Measurements from ENCODE around the gene SYT7.

The SYT7 gene

DNA sequence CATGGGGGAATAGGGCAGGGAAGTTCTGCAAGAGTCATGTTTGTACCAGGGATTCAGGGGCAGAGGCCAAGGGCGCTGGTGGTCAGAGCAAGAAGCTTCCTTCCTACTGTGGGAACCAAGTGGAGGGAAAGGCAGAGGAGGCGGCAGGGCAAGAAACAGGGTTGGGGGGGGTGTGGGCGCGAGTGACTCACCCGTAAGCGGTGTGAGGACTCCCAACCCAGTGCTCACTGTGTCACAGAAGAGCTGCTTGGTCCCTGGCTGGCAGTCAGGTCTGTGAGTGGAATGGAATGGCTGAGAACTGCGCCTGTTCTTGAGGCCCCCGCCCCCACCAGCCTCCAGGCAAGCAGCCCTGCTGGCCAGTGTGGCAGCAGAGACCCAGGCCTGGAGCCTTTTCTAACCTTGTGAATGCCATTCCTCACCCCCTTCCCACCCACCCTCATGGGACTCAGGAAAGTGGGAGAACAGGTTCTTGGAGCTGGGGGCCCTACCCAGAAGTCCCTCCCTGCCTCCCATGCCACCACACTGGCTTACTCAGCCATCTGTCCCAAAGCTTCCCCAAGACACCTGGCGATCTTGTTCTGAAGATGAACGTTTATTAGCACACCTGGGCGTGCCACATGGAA, 67.6 kb downstream of the SYT7 start:
- no peak for DNase-seq

DNA sequence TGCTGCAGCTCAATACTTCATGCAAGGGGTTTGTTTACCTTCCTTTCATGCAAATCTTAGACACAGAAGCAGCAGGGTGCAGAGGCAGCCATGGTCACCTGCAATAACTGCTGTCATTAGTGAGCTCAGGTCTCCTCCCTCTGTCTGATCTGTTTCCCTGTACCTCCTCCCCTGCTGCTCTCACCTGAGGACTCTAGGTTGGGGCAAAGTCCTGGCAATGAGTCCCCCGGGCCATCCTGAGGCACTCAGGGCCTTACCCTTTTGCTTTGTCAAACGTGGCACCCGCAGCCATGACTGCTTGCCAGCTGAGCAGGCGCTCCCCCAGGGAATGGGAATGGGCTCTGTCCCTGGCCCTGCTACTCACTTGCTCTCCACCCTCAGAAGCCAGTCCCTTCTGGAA, 68.4 kb downstream of the SYT7 start:
- DNase-seq = no peak

DNA sequence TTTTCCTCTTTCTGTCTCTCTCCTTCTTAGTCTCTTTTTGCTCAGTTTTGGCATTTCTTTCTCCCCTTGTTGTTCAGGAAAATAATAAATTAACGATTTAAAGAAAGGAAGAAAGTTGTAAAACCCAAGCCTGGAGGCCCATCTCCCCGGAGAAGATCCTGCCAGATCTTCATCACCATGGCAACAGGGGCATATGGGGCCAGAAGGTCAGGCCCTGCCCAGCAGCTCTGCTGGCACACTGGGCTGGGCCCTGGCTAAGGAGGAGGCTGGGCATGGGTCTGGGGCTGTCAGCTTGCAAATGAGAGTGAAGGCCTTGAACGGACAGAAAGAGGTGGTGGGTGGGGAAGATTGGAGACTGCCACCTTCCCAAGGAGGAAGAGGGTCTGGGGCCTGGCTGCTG, 69.5 kb downstream of the SYT7 start:
- DNase-seq = no peak

DNA sequence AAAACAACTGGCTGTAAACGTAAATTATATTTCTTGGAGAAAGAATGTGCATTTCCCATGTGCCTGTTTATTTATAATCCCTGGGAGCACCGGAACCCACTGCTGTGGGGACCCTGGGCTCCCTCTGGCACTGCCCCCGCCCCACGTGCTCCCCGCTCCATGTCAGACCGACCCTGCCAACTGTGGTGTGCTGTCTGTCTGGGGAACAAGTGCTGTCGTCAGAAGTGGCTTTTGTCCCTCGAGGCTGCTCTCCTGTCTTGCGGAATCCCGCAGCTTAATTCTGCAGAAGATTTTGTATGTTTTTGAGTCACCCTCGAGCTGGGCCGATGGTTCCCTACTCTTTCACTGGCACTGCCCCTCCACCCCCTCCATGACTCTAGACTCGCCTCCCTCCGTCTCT, 69.9 kb downstream of the SYT7 start:
- no peak for DNase-seq

DNA sequence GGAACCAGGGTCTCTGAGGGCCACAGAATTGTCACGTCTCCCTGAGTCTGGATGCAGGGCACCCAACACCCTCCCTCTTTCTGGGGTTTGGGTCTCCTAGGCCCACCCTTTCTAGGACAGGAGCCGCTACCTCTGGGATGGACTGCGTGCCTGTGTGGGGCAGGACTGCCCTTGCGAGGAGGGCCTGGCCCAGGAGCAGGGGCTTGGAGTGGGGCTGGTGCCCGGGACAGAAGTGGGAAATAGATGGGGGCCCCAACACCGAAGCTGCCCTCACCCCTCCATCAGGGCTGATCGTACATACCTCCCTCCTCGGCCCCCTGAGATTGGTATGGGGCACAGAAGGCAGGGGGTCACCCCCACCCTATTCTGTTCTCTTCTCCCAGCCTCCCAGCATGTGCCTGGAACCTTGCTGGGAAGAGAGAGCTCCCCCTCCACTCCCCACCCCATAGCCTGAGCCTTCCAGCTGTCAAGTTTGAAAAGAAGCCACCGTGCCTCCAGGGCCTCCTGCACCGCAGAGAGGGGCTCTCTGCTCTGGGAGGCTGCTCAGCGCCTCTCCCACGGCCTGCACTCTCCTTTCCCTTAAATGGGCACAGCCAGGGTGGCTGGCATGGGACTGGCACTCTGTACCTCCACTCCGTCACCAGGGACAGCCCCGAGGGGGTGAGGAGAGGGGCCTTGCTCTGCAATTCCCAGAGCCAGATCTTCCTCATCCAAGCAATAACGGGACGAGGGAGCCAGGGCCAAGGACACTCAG, 70.5 kb downstream of the SYT7 start:
- no peak for DNase-seq

DNA sequence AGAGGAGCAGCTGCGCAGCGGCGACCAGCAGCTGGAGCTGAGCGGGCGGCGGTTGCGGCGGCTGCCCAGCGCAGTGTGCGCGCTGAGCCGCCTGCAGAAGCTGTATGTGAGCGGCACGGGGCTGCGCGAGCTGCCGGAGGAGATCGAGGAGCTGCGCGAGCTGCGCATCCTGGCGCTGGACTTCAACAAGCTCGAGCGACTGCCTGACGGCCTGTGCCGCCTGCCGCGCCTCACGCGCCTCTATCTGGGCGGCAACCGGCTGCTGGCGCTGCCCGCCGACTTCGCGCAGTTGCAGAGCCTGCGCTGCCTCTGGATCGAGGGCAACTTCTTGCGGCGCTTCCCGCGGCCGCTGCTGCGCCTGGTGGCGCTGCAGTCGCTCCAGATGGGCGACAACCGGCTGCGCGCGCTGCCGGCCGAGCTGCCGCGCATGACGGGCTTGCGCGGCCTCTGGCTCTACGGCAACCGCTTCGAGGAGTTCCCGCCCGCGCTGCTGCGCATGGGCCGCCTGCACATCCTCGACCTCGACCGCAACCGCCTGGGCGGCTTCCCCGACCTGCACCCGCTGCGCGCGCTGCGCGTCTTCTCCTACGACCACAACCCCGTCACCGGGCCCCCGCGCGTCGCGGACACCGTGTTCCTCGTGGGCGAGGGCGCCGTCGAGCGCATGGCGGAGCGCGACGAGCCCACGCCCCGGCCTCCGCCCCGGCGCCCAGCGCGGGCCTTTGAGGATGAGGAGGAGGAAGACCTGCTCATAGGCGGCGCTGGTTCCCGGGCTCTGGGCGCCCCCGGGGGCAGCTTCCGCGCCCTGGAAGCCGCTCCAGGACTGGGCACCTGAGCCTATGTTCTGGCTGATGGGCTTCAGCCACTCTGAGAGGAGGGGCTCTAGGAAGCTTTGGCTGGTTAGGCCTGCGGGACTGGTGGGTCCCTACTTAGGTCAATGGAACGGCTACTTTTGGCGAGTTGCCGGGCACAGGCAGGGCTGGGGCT, 71.5 kb downstream of the SYT7 start:
- peak; percentile 83 for DNase-seq

DNA sequence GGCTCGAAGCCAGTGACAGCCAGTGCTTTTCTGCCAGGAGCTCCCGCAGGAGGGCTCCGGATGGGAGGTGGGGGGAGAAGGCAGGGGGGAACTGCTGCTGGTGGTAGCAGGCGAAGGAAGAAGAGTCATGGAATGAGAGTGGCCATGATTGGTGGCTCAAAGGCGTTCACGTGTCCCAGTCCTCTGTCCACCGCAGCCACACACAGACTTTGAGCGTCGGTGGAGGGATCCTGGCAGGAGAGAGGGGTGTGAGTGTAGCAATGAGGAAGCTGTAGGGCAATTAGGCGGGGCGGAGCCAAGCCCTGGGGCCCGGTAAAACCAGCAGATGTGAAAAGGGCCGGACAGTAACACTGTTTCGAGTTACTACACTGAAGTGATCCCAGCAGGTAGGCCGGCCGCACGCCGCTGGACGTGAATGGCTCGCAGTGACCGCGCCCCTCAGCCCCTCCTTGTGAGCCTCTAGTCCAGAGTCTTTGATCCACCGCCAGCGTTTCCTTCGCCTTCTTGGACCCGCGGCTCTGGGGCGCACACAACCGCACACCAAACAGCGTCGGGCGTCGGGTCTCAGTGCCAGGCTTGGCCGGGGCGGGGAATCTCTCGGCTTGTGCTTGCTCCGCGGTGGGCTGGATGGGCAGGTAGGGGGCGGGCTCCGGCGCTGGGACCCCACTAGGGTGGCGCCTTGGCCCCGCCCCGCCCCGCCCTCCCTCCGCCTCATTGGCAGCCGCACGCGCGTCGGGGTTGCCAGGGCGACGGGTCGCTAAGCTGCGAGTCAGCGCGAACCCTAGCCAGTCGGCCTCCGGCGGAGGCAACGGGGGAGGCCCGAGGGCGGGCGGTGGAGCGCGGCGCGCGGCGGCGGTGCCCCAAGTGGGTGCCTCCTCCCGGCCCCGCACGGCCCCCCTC, 72.7 kb downstream of the SYT7 start, which contains the start of gene LRRC10B:
Gene LRRC10B, plus strand, starts transcription at position 788 of the 900 bp plus-strand sequence. CDS start 250 bp downstream, outside the sequence.
- no peak for DNase-seq

DNA sequence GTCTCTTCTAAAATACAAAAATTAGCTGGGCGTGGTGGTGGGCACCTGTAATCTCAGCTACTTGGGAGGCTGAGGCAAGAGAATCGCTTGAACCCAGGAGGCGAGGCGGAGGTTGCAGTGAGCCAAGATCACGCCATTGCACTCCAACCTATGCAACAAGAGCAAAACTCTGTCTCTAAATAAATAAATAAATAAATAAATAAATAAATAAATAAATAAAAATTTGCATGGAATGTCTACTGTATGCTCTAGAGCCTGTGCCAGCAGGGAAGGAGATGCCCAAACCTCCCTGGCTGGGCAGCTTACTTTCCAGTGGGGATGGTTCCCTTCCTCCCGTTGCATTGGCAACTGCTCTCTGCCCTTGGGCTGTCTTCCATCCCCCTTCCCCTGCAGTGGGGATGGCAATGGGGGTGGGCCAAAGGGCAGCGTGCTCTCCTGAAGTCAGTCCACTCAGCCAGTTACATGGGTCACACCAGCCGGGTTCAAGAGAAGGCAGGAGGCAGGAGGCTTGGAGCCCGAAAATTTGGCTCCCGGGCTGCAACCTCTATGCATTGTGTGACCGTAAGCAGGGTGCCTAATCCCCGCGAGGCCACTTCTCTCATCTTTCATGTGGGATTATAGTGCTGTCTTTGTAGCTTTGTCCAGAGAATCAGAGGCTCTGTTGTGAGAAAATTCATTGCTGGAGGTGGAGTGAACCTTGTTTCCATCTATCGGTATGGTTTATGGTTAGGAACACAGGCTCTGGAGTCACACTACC, 73.7 kb downstream of the SYT7 start:
- DNase-seq = no peak

DNA sequence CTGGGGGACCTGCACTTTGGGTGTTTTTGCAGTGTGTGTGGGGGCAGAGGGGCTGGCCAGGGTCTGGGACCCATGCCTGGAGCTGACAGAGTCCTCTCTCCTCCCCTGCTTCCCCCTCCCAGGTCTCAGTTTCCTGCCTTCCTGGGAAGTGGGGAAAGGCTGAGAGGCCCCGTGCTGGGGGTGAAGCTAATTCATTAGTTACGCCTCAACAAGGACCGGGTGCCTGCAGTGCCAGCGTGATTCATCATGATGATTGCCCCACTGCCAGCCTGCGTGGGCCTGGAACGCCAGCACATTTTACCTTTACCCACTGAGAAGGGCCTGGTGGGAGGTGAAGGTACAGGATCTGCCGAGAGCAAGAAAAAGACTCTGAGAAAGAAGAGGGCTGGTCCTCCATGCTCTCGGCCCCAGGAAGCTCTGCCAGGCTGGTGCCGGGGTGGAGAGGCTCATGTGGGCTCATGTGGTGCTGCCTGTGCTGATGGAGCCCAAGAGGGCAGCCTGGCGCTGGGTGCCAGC, 75.2 kb downstream of the SYT7 start:
- DNase-seq = no peak

DNA sequence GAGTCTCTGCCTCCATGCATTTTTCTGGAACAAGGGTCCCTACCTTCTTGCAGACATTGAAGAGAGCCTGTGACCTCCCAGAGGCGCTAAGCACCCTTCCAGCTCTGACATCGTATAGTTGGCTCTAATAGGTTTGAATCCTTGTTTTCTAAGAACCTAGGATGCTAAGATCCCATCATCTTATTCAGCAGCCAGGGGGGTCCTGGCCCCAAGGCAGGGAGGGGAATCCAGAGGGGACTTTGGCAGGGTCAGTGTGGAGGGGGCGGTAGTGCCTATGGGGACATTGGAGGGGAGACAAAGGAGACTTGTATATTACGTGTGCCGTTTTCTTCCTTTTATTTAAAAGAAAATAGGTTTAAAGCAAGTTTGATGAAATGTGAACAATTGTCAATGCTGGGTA, 75.8 kb downstream of the SYT7 start:
- DNase-seq = no peak

DNA sequence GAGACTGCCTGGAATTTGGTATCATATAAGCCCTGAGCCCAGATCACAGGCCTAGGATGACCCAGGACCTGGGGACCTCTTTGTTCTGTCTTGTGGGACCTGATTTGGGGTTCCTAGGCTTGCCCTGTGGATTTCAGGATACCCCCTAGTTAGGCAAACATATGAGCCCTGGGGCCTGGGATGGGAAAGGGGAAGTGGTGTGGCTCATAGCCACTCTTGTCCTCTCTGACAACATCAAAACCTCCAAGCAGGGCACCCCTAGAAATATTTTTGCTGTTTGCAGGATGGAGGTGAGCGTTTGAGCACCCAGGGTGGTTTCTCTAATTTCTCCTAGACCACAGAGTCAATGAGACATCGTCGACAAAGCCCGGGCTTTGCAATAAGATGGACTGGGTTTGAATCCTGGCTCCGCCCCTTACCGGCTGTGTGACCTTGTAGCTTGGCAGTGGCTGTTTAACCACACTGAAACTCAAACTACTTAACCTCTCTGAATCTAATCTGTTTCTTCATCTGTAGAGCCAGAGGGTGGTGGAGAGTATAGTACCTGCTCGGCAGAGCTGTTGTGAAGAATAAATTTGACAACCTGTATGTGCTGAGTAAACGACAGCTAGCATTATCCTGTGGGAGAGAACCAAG, 77.6 kb downstream of the SYT7 start:
- no peak for DNase-seq

DNA sequence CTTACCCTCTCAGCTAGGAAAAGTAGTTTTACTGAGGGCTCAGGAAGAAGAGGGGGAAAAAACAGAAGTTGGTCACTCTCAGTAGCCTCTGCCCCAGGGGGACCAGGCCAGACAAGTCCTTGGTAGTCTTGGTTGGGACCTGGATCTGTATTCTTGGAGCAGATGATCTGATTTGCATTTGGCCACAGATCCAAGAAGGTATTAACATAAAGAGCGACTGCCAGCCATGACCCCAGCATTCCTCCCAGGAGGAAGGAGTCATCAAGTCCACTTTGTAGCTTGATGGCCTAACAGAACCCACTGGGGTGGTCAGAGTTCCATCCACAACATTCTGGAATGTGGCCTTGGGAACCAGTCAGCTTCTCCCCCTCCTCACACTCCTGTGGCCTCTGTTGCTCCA, 78.4 kb downstream of the SYT7 start:
- no peak for DNase-seq

DNA sequence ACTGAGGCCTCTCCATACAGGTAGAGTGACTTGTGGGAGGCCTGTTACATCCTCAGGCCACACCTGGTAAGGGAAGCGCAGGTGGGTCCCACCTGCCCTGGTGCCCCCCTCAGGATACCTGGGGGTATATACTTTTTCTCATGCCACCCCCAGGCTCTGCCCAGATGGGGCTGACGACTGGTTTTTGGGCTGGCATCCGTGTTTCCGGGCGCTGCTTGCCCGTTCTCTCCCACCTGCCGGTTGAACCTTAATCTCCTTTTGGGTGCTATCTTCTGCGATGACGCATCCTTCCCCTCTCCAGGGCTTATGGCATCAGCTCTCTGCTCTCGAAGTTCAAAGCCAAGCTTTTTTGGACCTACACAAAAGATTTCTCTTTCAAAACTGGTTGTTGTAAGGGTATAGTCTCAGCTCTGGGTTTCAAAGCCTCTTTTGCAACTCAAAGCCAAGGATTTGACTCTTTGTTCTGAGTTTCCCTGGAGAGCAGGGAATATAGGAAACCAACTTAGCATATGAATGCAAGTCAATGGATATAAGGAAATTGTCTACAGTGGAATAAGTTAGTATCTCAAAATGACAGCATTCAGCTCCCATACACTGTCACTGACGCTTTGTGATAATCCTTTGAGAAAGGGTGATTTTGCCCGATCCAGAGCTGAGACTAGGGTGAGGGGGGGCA, 80.9 kb downstream of the SYT7 start:
- no peak for DNase-seq

DNA sequence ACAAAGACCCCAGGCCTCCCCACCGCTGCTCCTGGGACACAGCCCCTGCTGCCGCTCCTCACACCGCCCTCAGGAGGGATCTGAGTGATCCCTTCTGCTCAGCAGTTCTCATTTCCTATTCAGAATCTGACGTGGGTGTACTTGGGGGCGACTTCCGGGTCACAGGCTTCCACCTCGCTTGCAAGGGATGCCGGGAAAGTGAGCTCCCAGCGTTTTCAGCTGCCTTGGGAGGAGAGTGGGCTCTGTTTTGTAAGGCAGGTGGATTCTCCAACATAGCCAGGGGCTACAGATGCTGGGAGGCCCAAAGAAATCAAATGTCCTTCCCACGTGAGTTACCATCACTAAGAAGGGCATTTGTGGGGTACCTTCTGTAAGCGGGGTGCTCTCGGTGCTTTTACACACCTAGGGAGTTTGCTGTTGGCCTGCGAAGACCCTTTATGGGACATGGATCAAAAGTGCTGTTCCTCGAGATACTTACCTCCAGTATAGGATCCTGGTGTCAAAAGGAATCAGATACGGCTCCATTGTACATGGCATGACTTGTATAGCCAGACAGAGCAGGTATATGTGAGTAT, 82.0 kb downstream of the SYT7 start:
- no peak for DNase-seq

DNA sequence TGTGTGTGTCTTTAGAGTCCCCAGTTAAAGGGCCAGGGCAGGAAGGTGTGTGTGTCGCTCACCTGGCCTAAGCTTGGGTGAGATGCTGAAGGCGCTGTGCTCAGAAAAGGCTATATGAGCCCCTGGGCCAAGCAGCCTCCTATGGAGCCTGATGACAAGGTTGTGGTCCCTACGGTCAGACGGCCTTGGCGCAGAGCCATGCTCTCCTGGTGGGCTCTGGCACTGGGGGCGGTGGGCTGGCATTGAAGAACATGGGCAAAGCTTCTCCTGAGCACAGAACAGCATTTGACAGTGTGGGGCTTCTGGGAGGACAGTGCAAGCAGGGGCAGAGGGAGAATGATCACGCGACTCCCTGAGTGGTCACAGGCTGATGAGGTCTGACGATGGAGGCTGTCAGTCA, 83.0 kb downstream of the SYT7 start:
- DNase-seq = no peak

DNA sequence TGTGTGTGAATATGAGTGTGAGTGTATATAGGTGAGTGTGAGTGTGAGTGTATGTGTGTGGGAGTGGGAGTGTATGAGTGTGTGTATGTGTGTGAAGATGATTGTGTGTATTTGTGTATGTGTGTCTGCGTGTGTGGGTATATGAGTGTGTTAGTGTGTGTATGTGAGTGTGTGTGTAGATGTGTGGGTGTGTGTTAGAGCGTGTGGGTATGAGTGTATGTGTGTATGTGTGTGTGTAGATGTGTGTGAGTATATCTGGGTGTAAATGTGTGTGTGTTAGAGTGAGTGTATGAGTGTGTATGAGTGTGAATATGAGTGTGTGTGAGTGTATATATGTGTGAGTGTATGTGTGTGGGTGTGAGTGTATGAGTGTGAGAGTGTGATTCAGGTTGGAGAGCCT, 83.4 kb downstream of the SYT7 start:
- no peak for DNase-seq

DNA sequence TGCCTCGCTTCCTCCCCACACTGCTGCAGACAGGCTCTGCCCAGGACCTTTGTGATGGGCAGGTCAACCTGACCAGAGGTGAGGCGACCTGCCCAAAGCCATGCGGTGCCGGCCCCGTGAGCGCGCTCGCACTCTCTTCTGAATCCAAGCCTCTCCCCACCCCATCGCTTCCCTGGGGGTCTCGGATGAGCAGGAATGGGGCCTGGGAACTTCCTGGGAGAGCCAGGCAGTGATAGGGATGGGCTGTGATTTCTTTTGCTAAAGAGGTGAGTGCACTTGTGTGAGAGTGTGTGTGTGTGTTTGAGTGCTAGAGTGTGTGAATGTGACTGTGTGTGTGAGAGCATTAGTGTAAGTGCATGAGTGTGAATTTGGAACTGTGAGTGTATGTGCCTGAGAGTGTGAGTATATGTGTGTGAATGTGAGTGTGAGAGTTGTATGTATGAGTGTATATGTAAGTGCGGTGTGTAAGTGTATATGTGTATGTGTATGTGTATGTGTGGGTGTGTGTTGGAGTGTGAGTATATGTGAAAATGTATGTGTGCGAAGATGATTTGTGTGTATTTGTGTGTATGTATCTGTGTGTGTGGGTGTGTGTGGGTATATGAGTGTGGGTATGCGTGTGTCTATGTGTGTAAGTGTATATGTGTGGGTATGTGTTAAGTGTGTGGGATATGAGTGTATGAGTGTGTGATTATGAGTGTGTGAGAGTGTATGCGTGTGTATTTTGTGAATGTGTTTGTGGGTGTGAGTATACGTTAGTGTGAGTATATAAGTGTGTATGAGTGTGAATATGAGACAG, 84.1 kb downstream of the SYT7 start:
- DNase-seq = no peak

DNA sequence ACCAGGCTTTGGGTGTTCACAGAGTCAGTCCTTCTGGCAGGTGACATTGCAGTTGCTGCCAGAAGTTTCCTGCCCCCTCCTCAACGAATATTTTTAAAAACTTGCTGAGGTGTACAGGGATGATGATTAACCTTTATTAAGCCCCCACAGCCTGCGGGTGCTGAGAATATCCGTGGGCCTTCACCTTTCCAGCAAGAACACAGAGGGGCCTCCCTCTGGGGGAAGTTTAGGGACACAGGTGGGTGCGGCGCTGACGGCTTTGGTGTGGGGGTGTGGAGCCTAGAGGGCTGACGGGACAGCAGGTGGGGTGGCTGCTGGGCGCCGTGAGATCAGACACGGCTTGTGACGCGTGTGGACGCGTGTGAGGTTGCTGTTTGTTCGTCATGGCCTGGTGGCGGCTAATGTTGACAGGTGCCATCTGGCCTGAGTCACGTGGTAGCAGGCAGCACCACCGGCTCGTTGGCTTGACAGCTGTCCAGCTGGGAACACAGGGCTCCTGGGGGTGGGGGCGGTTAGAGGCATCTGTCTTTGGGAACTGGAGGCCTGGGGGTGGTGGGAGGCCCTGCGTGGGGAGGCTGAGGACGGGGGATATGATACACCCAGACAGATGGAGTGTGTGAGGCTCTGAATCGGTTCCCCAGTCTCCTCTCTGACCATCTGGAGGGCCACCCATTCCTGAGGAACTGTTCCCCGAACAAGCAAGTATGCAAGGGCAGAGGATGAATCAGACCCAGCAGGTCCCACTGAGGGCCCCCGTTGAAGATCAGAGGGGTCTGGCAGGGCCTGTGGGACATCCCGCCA, 84.9 kb downstream of the SYT7 start:
- DNase-seq = peak; percentile 58

Data from femur (tissue), 1 donor.